GM18502 (cell line): Measurements from ENCODE around the gene ZNF512B.

Experiments used
- ATAC-seq: cut with Tn5 transposase; IDR thresholded peaks from one replicate; pipeline ENCODE4 v1.9.1; 2021; ENCODE audit warnings: mild to moderate bottlenecking; ENCODE audit not compliant: unreplicated experiment, poor library complexity

ZNF512B gene

GRCh38 chr20:63952769-63953168, 17.0 kb downstream of the ZNF512B start:
- no peak for ATAC-seq

- no peak for ATAC-seq
Measured at GRCh38 chr20:63952210-63952535, 17.6 kb downstream of the ZNF512B start.

- no peak for ATAC-seq
Measured at GRCh38 chr20:63951398-63952209, 18.1 kb downstream of the ZNF512B start.

- no peak for ATAC-seq
Measured at GRCh38 chr20:63950701-63951397, 18.9 kb downstream of the ZNF512B start.

- ATAC-seq = no peak
Measured at GRCh38 chr20:63947638-63948456, 21.9 kb downstream of the ZNF512B start.

GRCh38 chr20:63946986-63947637, 22.6 kb downstream of the ZNF512B start:
- ATAC-seq = no peak

- no peak for ATAC-seq
Measured at GRCh38 chr20:63945921-63946920, 23.5 kb downstream of the ZNF512B start.

GRCh38 chr20:63945031-63945658, 24.6 kb downstream of the ZNF512B start:
- no peak for ATAC-seq

- ATAC-seq = no peak
Measured at GRCh38 chr20:63944078-63944941, 25.4 kb downstream of the ZNF512B start.

GRCh38 chr20:63943808-63944077, 26.0 kb downstream of the ZNF512B start:
- ATAC-seq = no peak

- no peak for ATAC-seq
Measured at GRCh38 chr20:63942969-63943807, 26.5 kb downstream of the ZNF512B start.

GRCh38 chr20:63942250-63942951, 27.3 kb downstream of the ZNF512B start:
- no peak for ATAC-seq

GRCh38 chr20:63941282-63942081, 28.2 kb downstream of the ZNF512B start:
- ATAC-seq = no peak

- no peak for ATAC-seq
Measured at GRCh38 chr20:63940472-63941266, 29.1 kb downstream of the ZNF512B start.

GRCh38 chr20:63940071-63940471, 29.7 kb downstream of the ZNF512B start:
- no peak for ATAC-seq
